ENCODE data around the gene TMEM92. TPM values are rescaled to one million over a fixed set of nuclear protein-coding genes. Genes with fewer than 3 reads are reported as not detected.
"Not testable (repeated sequence)": the region's sequence is repeated elsewhere in the genome, so short reads cannot be mapped to it uniquely, and the experiment has no call there.

Gene TMEM92
- total RNA-seq, 1 donor from 2014 or later = 3.0 TPM

- DNase-seq (ENCODE audit: low spot score) = peak; percentile 62
- ATAC-seq = peak; percentile 72
Measured at GRCh38 chr17:50272711-50273653, 1.3 kb upstream of the TMEM92 start.

GRCh38 chr17:50273654-50274040, 619 bp upstream of the TMEM92 start:
- DNase-seq (ENCODE audit: low spot score) (no peak), ATAC-seq (no peak)

GRCh38 chr17:50274897-50275221, 593 bp downstream of the TMEM92 start:
- no peak for DNase-seq (ENCODE audit: low spot score)
- ATAC-seq = no peak

- ATAC-seq (no peak), DNase-seq (ENCODE audit: low spot score) (no peak)
Measured at GRCh38 chr17:50275279-50275678, 1.0 kb downstream of the TMEM92 start.

- DNase-seq (ENCODE audit: low spot score) (no peak), ATAC-seq (no peak)
Measured at GRCh38 chr17:50276588-50277356, 2.5 kb downstream of the TMEM92 start.

GRCh38 chr17:50277357-50277754, 3.1 kb downstream of the TMEM92 start:
- ATAC-seq = no peak
- no peak for DNase-seq (ENCODE audit: low spot score)

GRCh38 chr17:50278526-50279180, 4.4 kb downstream of the TMEM92 start:
- ATAC-seq = no peak
- no peak for DNase-seq (ENCODE audit: low spot score)

- no peak for ATAC-seq
- no peak for DNase-seq (ENCODE audit: low spot score)
Measured at GRCh38 chr17:50279181-50279526, 4.9 kb downstream of the TMEM92 start.

GRCh38 chr17:50279639-50280038, 5.4 kb downstream of the TMEM92 start:
- DNase-seq (ENCODE audit: low spot score) (no peak), ATAC-seq (no peak)

GRCh38 chr17:50280068-50280467, 5.8 kb downstream of the TMEM92 start:
- ATAC-seq (no peak), DNase-seq (ENCODE audit: low spot score) (no peak)

- ATAC-seq = no peak
Measured at GRCh38 chr17:50280801-50281441, 6.7 kb downstream of the TMEM92 start.

GRCh38 chr17:50281739-50282401, 7.6 kb downstream of the TMEM92 start:
- DNase-seq (ENCODE audit: low spot score) = no peak
- ATAC-seq = no peak

More at GRCh38 chr17:50280801-50281441, 6.7 kb downstream of the TMEM92 start:
- no peak for DNase-seq (ENCODE audit: low spot score)

GRCh38 chr17:50283246-50283645, 9.0 kb downstream of the TMEM92 start:
- ATAC-seq = no peak
- DNase-seq (ENCODE audit: low spot score) = no peak

- ATAC-seq (peak; percentile 55), DNase-seq (ENCODE audit: low spot score) (no peak)
Measured at GRCh38 chr17:50283714-50284113, 9.4 kb downstream of the TMEM92 start.

- ATAC-seq (no peak), DNase-seq (ENCODE audit: low spot score) (no peak)
Measured at GRCh38 chr17:50285941-50286340, 11.7 kb downstream of the TMEM92 start.

- peak; percentile 70 for ATAC-seq
Measured at GRCh38 chr17:50287302-50287701, 13.0 kb downstream of the TMEM92 start.

GRCh38 chr17:50288306-50288705, 14.0 kb downstream of the TMEM92 start:
- no peak for DNase-seq (ENCODE audit: low spot score)
- ATAC-seq = no peak

More at GRCh38 chr17:50287302-50287701, 13.0 kb downstream of the TMEM92 start:
- DNase-seq (ENCODE audit: low spot score) = not testable (repeated sequence)

- ATAC-seq = no peak
- no peak for DNase-seq (ENCODE audit: low spot score)
Measured at GRCh38 chr17:50289278-50289677, 15.0 kb downstream of the TMEM92 start.

GRCh38 chr17:50289991-50290702, 15.9 kb downstream of the TMEM92 start:
- ATAC-seq = peak; percentile 78

GRCh38 chr17:50290933-50291332, 16.7 kb downstream of the TMEM92 start:
- DNase-seq (ENCODE audit: low spot score) (no peak), ATAC-seq (no peak)

More at GRCh38 chr17:50289991-50290702, 15.9 kb downstream of the TMEM92 start:
- no peak for DNase-seq (ENCODE audit: low spot score)

All from left lobe of liver (tissue), 2 donors.